Endodermal cell (in vitro differentiated cells): ENCODE results near the gene GUCA2B. TPM values are rescaled to one million over a fixed set of nuclear protein-coding genes. Genes with fewer than 3 reads are reported as not detected.

ENCODE experiments used
- DNase-seq: peaks from one replicate; pipeline ENCODE4 v3.0.0-alpha.2; 2017
- H3K27ac ChIP-seq: 2 replicates; pipeline ENCODE4 v1.5.1; 2013; ENCODE audit warnings: mild to moderate bottlenecking, low read depth, low read length, moderate library complexity
- H3K27me3 ChIP-seq: 2 replicates; pipeline ENCODE4 v1.6.1; 2013; ENCODE audit warnings: mild to moderate bottlenecking, low read length, moderate library complexity; ENCODE audit not compliant: insufficient read depth, control insufficient read depth, poor library complexity, severe bottlenecking
- H3K36me3 ChIP-seq: 2 replicates; pipeline ENCODE4 v1.7.0; 2013; ENCODE audit warnings: mild to moderate bottlenecking, low read length, moderate library complexity; ENCODE audit not compliant: control insufficient read depth, insufficient read depth
- H3K4me1 ChIP-seq: one replicate; pipeline ENCODE4 v1.7.0; 2013; ENCODE audit warnings: low read length; ENCODE audit not compliant: control insufficient read depth, insufficient read depth
- H3K4me3 ChIP-seq: 2 replicates; pipeline ENCODE4 v1.5.1; 2013; ENCODE audit warnings: mild to moderate bottlenecking, low read length, moderate library complexity
- H3K9ac ChIP-seq: 2 replicates; pipeline ENCODE4 v1.6.1; 2013; ENCODE audit warnings: mild to moderate bottlenecking, low read length, moderate library complexity; ENCODE audit not compliant: poor library complexity, severe bottlenecking; ENCODE audit errors: extremely low read depth
- H3K9me3 ChIP-seq: 2 replicates; pipeline ENCODE4 v1.6.1; 2013; ENCODE audit warnings: mild to moderate bottlenecking, low read length, moderate library complexity; ENCODE audit not compliant: control insufficient read depth
- H3K27ac Mint-ChIP-seq: 2 replicates; pipeline ENCODE4 v1.8.0; 2020; ENCODE audit warnings: mixed read lengths
- H3K27me3 Mint-ChIP-seq: 2 replicates; pipeline ENCODE4 v1.8.0; 2021; ENCODE audit warnings: mild to moderate bottlenecking, mixed read lengths; ENCODE audit not compliant: insufficient read depth
- H3K36me3 Mint-ChIP-seq: 2 replicates; pipeline ENCODE4 v1.8.0; 2020; ENCODE audit warnings: low read depth, mixed read lengths
- H3K4me1 Mint-ChIP-seq: 2 replicates; pipeline ENCODE4 v1.8.0; 2020; ENCODE audit warnings: mixed read lengths
- H3K4me3 Mint-ChIP-seq: 2 replicates; pipeline ENCODE4 v1.8.0; 2020; ENCODE audit warnings: mild to moderate bottlenecking, moderate library complexity, mixed read lengths
- H3K9me3 Mint-ChIP-seq: 2 replicates; pipeline ENCODE4 v1.8.0; 2020; ENCODE audit warnings: mild to moderate bottlenecking, mixed read lengths
- WGBS, 2 experiments: methylation state at CpG; one replicate each; pipeline versions ENCODE4 v1.1.5 to v1.1.7; 2013; ENCODE audit warnings: missing lambda C conversion rate in 2 of 2, mixed read lengths in 1 of 2; ENCODE audit not compliant: insufficient coverage in 1 of 2, insufficient read length in 1 of 2; 5-methylcytosine and 5-hydroxymethylcytosine counted together
- total RNA-seq, 2 donors: library from RNA; stranded (reverse); fragmentation: NEBNext Ultra II Directional in 1 of 2; extraction: Animal tissue kit (Norgen Biotek cat#: 25700) in 1 of 2; gene quantifications; 2 replicates in 1 of 2; 3 replicates in 1 of 2; pipeline ENCODE4 v1.2.1, GENCODE V29; 2021
- TF ChIP-seq, protein P1 (sequence below): fragments of 200-600 bp; sonication (generic); conservative IDR thresholded peaks from 2 replicates; pipeline ENCODE4 v1.5.0; 2021; ENCODE audit warnings: antibody characterized with exemption, mild to moderate bottlenecking

GUCA2B gene
- total RNA-seq, 2 donors from 2014 or later, result not detected

DNA sequence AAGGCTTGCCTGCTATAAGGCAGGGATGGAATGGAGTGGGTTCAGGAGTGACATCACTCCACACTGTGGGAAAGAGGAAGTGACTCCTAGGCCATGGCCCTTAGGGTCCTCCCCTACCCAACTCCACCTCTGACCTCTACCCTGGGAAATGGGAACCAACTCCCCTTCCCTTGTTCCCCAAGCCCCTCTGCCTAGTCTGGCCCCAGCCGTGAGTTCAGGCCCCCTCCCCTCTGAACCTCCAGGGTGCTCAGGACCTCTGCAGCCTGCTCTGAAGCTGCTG, 15.1 kb downstream of the GUCA2B start:
- Mint-ChIP-seq H3K36me3 (no peaks in the 10 kb centered on the region), H3K4me1 (peaks cover 31% of the 10 kb centered on the region), H3K4me3 (no peak overlapping the region), H3K9me3 (no peaks in the 10 kb centered on the region), H3K27me3 (no peaks in the 10 kb centered on the region), H3K27ac (no peak overlapping the region)
- no peak overlapping the region for H3K27ac ChIP-seq
- no peaks in the 10 kb centered on the region for H3K27me3 ChIP-seq
- no peaks in the 10 kb centered on the region for H3K36me3 ChIP-seq
- TF ChIP-seq, protein P1, sequence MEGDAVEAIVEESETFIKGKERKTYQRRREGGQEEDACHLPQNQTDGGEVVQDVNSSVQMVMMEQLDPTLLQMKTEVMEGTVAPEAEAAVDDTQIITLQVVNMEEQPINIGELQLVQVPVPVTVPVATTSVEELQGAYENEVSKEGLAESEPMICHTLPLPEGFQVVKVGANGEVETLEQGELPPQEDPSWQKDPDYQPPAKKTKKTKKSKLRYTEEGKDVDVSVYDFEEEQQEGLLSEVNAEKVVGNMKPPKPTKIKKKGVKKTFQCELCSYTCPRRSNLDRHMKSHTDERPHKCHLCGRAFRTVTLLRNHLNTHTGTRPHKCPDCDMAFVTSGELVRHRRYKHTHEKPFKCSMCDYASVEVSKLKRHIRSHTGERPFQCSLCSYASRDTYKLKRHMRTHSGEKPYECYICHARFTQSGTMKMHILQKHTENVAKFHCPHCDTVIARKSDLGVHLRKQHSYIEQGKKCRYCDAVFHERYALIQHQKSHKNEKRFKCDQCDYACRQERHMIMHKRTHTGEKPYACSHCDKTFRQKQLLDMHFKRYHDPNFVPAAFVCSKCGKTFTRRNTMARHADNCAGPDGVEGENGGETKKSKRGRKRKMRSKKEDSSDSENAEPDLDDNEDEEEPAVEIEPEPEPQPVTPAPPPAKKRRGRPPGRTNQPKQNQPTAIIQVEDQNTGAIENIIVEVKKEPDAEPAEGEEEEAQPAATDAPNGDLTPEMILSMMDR, result no peak
- WGBS, 2 experiments, result 94% methylated on average over 1 of the region's 1 CpG; no CpG with 5 or more reads in 1 of the 2 experiments
- DNase-seq, result no peak
- H3K4me3 ChIP-seq, result no peak overlapping the region
- H3K9ac ChIP-seq, result no peak overlapping the region
- H3K9me3 ChIP-seq, result no peaks in the 10 kb centered on the region
- H3K4me1 ChIP-seq, result peaks cover 29% of the 10 kb centered on the region

GRCh38 chr1:42168763-42169162, 15.6 kb downstream of the GUCA2B start:
- H3K36me3 ChIP-seq, result peaks cover under 1% of the 10 kb centered on the region
- H3K27me3 ChIP-seq, result no peaks in the 10 kb centered on the region
- no peak overlapping the region for H3K4me3 ChIP-seq
- H3K27me3 Mint-ChIP-seq, result no peaks in the 10 kb centered on the region
- 77 to 92% methylated on average over 3 of the region's 3 CpGs for WGBS, 2 experiments
- H3K36me3 Mint-ChIP-seq, result no peaks in the 10 kb centered on the region
- H3K9me3 Mint-ChIP-seq, result no peaks in the 10 kb centered on the region
- no peak overlapping the region for H3K27ac ChIP-seq
- H3K4me3 Mint-ChIP-seq, result no peak overlapping the region
- H3K9ac ChIP-seq, result no peak overlapping the region
- TF ChIP-seq, protein P1, result no peak
- DNase-seq, result peak; percentile 40
- no peaks in the 10 kb centered on the region for H3K9me3 ChIP-seq
- H3K4me1 Mint-ChIP-seq, result peaks cover 31% of the 10 kb centered on the region
- peaks cover 29% of the 10 kb centered on the region for H3K4me1 ChIP-seq
- no peak overlapping the region for H3K27ac Mint-ChIP-seq

- Histone ChIP-seq H3K27ac (no peak overlapping the region), H3K36me3 (peaks cover 14% of the 10 kb centered on the region), H3K9me3 (no peaks in the 10 kb centered on the region), H3K9ac (no peak overlapping the region), H3K27me3 (no peaks in the 10 kb centered on the region), H3K4me3 (no peak overlapping the region), H3K4me1 (peaks cover 13% of the 10 kb centered on the region)
- Mint-ChIP-seq H3K4me1 (peaks cover 19% of the 10 kb centered on the region), H3K27ac (peak overlapping the region; percentile 32), H3K9me3 (no peaks in the 10 kb centered on the region), H3K4me3 (no peak overlapping the region), H3K27me3 (no peaks in the 10 kb centered on the region), H3K36me3 (peaks cover 2% of the 10 kb centered on the region)
- TF ChIP-seq, protein P1, result no peak
- peak; percentile 56 for DNase-seq
- WGBS, 2 experiments, result 84 to 89% methylated on average over 8 to 17 of the region's 17 CpGs
Measured at GRCh38 chr1:42170779-42171621, 17.8 kb downstream of the GUCA2B start.
